Measurements from ENCODE around the gene SYNJ2.

SYNJ2 gene

DNA sequence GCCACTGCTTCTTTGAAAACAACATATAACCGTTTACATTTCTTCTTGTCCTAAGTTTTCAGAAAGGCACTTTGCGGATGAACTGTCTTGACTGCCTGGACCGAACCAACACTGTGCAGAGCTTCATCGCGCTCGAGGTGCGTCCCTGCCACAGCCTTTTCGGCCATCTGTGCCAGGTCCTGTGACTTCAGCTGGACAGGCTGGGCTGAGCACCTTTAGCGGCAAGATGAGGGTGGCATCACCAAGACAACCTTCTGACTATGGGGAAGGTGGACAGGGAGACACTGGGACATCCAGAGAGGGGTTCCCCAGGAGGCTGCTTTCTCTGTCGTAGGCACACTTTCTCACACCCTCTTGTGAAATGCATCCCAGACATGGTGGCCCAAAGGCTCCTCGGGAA lies 82.1 kb downstream of the SYNJ2 start:
- DNase-seq = no peak

DNA sequence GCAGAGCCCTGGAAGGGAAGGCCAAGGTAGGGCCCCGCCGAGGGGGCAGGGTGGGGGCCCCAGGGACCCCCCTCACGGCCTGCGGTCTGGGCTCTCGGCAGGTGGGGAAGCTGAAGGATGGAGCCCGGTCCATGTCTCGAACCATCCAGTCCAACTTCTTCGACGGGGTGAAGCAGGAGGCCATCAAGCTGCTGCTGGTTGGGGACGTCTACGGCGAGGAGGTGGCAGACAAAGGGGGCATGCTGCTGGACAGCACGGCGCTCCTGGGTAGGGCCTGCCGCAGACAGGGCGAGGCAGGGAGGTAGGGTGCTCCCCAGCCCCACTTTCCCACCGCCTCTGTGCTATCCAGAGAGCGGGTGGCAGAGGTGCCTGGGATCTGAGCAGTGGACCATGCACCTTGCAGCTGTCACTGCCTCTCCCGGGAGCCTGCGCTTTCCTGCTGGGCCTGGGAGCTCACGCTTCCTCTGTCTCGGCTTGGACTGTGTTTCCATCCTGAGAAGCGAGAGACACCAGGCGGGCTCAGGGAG lies 83.1 kb downstream of the SYNJ2 start:
- DNase-seq = peak; percentile 42

DNA sequence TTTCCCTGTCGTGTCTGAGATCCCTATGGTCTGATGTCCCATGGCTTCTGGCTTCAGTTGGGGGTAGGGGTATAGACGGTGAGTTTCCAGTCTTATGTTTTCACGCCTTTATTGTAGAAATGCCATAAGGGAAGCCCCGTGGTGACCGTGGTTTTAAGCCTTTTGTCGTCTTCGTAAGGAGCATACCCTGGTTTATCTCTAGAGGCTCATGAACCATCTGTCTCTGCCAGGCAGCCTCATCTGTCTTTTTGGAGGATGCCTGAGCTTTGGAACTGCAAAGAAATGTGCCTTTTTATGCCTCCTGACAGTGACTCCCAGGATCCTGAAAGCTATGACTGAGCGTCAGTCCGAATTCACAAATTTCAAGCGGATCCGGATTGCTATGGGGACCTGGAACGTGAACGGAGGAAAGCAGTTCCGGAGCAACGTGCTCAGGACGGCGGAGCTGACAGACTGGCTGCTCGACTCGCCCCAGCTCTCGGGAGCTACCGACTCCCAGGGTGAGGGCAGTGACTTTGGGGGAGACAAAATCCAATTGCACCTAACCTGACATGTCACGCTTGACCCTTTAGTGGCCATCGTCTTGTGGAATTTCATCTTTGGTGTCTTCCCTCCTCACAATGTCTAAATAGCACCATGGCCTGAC lies 84.6 kb downstream of the SYNJ2 start:
- DNase-seq = no peak

DNA sequence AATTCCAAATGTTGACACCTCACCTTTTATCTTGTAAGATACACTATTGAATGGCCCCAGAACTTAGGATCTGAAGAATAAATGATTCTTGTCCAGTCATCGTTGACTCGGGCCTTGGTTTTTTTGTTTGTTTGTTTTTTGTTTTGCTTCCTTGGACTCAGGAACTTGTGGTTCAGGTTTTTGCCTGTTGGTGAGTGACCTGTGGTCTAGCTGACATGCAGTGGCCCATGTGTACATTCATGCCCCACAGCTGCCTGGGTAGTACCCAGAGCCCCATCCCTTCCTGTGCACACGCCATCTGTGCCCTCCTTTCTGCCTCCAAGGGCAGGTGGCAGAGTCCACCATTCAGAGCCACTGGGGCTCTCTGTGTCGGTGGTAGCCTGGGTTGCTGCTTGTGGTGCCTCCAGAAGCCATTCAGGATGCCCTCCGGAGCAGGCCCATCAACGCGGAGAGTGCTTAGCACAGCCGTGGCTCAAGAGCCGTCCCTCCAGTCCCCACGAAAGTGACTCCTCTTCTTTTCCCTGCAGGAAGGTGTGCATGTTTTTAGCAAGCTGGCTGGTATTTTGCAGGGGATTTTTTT lies 85.9 kb downstream of the SYNJ2 start:
- DNase-seq = no peak

DNA sequence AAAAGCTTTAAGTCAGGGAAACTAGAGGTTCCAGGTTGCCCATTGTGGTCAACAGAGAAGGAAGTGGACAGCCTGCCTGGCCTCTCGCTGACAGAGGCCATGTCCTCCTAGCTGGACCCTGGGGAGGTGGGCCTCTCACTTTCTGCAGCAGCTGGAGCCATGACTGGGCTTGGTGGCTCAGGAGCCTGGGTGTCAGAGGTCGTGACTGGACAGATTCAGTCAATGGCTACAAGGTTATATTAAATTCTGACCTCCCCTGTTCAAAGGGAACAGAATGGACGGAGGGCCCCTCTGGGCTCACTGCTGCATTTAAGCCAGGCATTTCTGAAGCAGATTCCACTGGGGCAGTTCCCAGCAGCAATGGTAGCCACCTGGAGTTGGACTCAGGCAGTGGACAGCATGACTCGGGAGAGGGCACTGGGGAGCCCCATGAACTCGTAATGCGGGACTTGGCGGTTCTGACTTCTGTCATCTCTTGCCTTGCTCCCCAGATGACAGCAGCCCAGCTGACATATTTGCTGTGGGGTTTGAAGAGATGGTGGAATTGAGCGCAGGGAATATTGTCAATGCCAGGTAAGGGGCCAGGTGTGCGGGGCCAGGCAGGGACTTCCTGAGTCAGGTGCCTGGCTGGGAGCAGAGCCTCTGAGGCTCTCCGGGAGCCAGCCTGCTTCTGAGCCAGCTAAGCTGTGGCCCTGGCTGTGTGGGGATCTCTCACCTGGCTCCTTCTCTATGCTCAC lies 86.7 kb downstream of the SYNJ2 start:
- no peak for DNase-seq

DNA sequence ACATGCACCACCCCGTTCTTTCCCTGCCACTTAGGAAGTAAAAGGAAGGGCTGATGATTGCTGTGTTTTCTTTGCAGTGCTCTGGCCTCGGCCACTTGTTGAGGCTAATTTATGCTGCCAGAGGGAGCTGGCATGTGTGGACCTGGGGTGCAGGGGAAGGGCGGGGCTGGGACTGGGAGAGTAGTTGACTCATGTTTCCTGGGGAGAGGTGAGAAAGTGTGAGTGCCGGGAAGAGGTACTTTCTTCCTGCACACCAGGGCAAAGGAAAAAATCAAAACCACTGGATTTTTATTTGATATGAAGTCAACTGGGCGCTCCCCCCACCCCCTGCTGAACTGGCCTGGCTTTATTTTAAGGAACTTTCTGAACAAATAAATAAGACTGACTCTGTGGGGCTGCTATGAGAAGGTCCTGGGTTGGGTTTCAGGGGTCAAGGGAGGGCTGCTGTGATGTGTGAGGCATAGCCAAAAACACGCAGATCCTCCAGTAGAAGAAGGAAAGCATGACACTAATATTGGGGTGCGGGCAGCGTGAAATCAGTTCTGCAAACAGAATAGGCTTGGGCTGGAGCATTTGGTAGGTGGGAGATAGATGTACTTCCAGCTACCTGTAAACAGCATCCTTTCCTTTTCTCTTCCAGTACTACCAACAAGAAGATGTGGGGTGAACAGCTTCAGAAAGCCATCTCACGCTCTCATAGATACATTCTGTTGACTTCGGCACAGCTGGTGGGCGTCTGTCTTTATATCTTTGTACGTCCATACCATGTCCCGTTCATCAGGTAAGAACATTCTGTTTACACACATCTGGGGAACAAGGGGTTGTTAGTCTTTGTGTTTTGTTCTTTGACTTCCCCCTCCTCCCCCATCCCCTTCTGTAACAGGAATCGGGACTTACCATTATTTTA lies 87.5 kb downstream of the SYNJ2 start:
- peak; percentile 37 for DNase-seq

DNA sequence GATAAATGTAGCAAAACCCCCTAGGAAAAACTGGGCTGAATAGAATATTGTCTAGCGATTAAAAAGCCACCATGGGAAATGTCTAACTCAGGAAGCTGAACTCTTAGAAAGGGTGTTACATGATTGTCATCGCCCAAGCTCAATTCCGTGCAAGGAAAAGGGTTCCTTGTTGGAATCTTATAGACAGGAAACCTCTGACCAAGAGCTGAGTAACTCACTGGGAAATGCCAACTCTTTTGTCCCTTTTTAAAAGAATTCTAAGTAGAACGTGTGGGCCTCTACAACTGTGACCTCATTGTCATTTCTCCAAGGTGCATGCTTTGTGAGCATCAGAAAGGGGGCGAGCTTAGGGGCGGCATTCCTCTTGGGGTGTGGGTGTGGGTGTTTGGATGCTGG lies 88.1 kb downstream of the SYNJ2 start:
- no peak for DNase-seq

DNA sequence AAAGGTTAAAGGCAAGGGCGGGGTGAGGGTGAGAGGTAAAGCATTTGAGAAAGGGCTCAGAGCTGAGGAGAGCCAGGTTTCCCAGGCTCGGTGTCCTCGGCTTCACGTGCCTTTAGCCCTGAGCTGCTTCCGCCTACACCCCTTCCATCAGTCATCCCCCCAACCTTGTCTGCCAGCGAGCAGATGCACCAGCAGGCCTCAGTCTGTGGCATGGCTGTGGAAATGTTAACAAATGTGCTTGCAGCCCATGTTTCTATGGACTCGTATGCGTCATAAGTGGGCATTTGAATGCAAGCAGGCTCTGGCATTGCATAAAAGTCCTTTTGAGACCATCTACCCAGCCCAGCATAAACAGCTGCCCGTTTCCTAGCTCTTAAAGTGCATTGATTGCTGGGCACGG lies 88.8 kb downstream of the SYNJ2 start:
- no peak for DNase-seq

DNA sequence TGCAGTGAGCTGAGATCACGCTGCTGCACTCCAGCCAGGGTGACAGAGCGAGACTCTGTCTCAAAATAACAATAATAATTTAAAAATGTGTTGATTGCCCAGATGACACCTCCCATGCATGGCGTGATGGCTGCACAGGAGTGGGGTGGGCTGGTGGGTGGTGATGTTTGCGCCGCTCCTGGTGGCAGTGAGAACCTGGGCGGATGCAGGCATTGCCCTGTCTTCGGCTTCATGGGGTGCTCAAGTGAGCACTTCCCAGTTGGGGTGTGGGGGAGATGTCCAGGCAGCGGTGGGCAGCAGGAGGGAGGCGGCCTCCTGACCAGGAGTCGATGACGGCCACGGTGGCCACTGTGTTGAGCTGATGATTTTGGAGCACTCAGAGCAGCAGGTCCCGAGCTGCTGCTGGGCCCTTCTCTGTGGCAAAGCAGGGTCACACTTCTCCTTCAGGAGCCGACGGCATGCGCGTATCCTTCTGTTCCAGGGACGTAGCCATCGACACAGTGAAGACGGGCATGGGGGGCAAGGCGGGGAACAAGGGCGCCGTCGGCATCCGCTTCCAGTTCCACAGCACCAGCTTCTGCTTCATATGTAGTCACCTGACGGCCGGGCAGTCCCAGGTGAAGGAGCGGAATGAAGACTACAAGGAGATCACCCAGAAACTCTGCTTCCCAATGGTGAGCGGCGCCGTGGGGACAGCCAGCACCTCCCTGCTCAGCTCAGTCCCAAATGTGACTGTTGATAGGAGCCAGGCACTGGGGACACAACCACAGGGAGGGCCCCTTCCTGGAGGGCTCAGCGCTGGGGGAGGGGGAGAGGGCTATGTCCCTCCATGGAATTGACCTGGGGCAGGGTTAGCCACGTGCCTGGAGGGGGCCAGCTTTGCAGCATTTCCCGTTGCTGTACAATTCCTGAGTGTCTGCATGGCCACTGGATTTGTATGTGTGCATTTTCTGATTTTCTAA lies 89.7 kb downstream of the SYNJ2 start:
- DNase-seq = no peak

DNA sequence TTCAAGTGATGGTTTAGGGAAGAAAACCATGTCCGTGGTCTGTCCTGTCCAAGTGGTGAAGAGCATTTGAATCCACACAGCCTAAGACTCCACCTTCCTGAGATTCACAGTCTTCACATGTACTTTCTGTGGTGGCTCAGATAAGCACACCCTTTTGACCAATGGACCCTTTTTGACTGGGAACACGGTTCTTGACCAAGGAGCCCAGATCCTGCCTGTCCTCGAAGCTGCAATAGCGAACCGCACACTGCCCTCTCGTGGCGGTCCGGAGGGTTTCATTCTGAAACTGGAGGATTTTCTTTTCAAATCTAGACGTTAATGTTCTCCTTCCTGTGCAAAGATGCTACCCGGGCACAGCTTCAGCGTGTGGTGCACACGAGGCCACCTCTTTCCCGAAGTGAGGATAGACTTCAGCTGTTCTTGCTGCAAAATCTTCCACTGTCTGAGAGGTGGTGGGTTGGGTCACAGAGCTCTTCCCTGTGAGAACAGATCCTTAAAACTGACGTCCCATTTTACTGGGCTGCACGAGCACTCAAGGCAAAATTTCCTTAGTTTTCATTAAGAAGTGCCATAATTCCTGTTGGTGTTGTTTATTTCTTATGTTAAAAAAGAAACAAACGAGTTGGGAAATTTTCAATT lies 90.5 kb downstream of the SYNJ2 start:
- DNase-seq = peak; percentile 27

DNA sequence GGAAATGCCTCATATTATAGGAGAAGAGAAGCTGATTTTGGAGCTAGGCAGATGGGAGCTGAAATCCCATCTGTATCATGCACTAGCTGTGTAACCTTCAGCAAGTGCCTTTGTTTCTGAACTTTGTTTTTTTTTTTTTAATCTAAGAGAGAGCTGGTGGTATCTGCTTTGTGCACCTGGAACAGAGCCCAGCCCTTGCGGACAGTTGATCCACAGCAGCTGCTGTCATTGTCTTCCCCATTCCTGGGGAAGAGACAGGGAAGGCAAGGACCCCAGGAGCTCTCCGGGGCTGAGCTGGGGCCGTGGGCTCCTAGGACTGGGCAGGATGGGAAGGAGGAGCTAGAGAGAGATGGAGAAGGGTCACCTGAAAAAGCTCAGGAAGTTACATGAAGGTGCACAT lies 92.1 kb downstream of the SYNJ2 start:
- no peak for DNase-seq

DNA sequence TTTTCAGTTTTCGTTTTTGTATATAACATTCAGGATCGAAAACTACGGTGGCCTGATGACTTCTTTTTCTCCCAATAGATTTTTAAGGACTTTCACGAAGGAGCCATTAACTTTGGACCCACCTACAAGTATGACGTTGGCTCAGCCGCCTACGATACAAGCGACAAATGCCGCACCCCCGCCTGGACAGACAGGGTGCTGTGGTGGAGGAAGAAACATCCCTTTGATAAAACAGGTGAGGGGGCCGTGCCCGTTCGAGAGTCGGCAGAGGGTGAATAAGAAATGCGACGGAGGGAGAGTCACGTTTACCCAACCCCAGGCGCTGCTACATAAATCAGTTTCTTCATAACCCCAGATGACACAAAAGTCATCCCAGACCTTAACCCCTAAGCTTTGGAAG lies 94.9 kb downstream of the SYNJ2 start:
- no peak for DNase-seq

DNA sequence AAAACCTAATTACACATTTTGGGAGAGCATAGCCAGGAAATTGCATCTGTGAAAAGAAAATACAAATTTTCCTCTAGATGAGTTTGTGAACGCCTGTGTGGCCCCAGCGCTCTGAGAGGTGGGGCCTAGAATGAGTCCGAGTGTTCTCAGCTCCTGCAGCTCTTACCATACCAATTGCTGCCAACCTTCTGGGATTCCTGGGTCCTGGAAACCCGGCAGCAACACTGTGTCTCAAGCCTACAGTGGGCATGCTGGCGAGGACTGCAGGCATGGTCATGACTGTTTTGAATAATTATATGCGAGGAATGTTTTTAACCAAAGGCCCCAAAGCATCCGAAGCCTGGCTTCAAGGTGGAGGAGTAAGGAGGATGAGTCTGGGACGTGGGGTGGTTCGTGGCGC lies 96.0 kb downstream of the SYNJ2 start:
- DNase-seq = no peak

DNA sequence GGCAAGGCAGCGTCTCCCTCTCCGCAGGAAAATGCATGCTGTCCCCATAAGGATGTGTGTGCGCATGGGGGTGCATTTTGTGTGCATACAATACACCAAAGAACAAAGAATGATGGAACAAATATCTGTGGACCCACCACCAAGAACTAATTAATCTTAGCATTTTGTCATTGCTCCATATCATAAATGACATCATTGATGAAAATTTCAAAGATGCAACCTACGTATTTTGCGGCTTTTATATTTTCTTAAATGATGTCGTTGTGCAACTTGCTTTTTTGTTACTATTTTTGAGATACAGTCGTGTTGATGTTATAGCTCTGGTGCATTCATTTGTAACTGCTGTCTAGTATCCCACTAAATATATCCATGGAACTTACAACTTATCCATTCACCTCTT lies 96.7 kb downstream of the SYNJ2 start:
- no peak for DNase-seq

DNA sequence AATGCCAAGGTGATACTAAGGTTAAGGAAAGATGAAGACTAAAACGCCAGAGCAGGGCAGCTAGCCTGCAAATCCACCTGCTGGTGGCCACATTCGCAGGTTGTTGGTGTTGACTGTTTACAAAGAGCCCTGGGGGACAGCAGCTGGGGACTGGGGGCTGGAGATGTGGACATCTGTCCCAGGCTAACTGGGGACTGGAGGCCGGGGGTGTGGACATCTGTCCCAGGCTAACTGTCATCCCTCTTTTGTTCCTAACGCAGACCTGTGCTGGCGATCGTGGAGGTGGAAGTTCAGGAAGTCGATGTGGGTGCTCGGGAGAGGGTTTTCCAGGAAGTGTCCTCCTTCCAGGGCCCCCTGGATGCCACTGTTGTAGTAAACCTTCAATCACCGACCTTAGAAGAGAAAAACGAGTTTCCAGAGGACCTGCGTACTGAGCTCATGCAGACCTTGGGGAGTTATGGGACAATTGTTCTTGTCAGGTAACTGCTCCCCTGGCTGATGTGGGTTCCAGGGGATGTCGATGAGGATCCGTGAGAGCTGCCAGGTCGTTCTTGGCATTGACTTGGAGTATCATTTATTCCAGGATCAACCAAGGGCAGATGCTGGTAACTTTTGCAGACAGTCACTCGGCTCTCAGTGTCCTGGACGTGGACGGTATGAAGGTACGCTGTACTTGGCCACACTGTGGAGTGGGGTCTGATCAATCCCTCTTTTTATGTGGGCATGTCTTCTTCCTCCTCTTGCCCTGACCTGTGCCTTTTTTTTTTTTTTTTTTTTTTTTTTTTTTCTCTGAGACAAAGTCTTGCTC lies 99.4 kb downstream of the SYNJ2 start:
- DNase-seq = no peak

DNA sequence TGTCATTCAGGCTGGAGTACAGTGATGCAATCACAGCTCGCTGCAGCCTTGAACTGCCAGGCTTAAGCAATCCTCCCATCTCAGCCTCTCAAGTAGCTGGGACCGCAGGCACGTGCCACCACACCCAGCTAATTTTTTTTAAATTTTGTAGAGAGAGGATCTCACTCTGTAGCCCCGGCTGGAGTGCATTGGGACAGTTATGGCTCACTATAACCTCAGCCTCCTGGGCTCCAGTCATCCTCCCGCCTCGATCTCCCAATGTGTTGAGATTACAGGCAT lies 99.9 kb downstream of the SYNJ2 start:
- DNase-seq = no peak

DNA sequence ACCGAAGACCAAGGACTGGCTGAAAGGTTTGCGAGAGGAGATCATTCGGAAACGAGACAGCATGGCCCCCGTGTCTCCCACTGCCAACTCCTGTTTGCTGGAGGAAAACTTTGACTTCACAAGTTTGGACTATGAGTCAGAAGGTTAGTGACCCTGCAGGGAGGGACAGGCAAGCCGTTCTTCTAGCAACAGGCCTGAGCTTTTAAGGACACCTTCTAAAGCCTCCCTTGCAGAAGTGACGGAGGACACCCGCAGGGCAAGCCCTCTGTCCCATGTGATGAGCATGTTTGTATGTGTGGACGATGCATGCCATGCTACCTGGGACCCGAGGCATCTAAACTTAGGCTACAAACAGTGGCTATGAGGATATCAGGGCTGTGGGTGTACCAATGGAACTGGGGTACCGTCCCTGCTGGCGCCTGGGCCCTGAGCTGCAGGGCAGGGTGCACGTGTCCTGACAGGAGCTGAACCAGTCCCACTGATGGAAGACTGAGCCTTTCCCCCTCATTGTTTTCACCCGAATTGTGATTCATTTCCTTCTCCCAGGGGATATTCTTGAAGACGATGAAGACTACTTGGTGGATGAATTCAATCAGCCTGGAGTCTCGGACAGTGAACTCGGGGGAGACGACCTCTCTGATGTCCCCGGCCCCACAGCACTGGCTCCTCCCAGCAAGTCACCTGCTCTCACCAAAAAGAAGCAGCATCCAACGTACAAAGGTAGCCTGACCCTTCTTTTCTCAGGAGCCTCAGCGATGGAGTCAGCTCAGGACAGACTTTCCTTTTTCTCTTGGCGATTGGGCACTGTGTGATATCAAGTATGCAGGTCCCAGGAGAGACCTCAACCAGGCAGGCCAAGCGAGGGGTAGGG lies 102.0 kb downstream of the SYNJ2 start:
- DNase-seq = no peak

DNA sequence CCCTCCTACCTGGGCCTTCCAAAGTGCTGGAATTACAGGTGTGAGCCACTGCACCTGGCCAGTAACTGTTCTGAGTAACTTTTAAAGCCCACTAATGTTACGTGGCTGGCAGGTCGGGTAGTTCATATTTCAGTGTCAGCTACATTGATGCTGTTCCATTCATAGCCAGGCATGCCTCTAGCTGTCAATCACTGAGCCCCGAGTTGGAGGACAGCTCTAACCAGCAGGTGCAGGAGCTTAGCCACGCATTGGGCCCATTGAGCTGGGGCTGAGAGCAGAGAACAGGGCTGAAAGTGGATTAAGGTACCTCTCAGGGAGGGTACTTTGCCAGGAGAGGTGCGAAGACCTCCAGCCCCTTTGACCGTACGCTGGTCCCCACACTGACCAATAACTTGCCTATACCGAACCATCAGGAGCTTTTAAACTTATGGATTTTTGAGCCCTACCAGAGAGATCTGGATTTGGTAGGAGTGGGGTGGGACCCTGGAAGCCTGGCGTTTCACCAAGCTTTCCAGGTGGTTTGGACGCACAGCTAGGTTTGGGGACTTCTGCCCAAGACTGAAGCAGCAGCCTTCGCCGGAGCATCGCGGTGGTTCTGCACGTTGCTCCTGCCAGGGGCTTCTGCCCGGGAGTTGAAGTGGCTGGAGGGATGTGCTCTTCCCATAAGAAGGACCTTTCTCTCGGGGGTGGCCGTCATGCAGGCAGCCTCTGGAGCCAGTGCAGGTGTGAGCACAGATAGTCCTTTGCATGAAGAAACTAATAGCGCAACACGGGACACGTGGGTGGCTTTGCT lies 103.8 kb downstream of the SYNJ2 start:
- no peak for DNase-seq

DNA sequence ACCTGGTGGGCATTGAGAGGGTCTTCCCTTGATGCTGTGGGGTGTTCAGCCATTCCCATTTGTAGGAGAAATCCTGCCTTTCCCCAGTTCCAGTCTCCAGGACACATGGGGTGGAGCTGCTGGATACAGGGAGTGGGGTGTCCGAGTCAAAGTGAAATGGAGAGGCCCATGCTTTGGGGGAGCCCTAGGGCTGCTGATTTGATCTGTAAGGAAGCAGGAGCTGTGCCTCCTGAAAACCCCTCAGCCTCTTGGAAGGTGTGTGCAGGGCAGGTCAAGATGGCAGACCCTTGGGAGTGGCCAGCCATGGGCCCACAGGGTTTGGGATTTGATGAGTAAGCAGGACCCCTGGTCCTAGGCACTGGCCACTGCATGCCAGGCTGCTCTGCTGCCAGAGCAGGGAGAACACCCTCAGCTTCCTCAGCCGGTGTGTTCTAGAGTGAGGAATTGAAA lies 104.4 kb downstream of the SYNJ2 start:
- no peak for DNase-seq

Data from NCI-H187 treated with DMSO at 0.1 percent for 48 hours (cell line).